Cerebellar cortex (tissue), 1 donor: Measurements from ENCODE around the gene PAPSS1.
"Not testable (repeated sequence)": the region's sequence is repeated elsewhere in the genome, so short reads cannot be mapped to it uniquely, and the experiment has no call there.

Experiments used
- DNase-seq: peaks from one replicate; pipeline ENCODE4 v3.0.0-alpha.2; 2015; ENCODE audit warnings: low spot score

The PAPSS1 gene

GRCh38 chr4:107726131-107726925, 6.3 kb upstream of the PAPSS1 start:
- DNase-seq: not testable (repeated sequence)

- no peak for DNase-seq
Observed at GRCh38 chr4:107725281-107725859, 5.3 kb upstream of the PAPSS1 start.

- not testable (repeated sequence) for DNase-seq
Observed at GRCh38 chr4:107723331-107723730, 3.3 kb upstream of the PAPSS1 start.

- DNase-seq: no peak
Observed at GRCh38 chr4:107721436-107722100, 1.5 kb upstream of the PAPSS1 start.

- peak; percentile 59 for DNase-seq
Observed at GRCh38 chr4:107719207-107719921, 670 bp downstream of the PAPSS1 start.

GRCh38 chr4:107718351-107718965, 1.6 kb downstream of the PAPSS1 start:
- no peak for DNase-seq

- DNase-seq: no peak
Observed at GRCh38 chr4:107714256-107714655, 5.8 kb downstream of the PAPSS1 start.

- DNase-seq: no peak
Observed at GRCh38 chr4:107712236-107712635, 7.8 kb downstream of the PAPSS1 start.

- DNase-seq: no peak
Observed at GRCh38 chr4:107711831-107712230, 8.2 kb downstream of the PAPSS1 start.

GRCh38 chr4:107710493-107711459, 9.3 kb downstream of the PAPSS1 start:
- no peak for DNase-seq

- DNase-seq: no peak
Observed at GRCh38 chr4:107709916-107710315, 10.1 kb downstream of the PAPSS1 start.

- no peak for DNase-seq
Observed at GRCh38 chr4:107708225-107708624, 11.8 kb downstream of the PAPSS1 start.

GRCh38 chr4:107705742-107706556, 14.1 kb downstream of the PAPSS1 start:
- DNase-seq: no peak

GRCh38 chr4:107701565-107701964, 18.5 kb downstream of the PAPSS1 start:
- DNase-seq: no peak

GRCh38 chr4:107699466-107700206, 20.4 kb downstream of the PAPSS1 start:
- no peak for DNase-seq

GRCh38 chr4:107696187-107696586, 23.8 kb downstream of the PAPSS1 start:
- not testable (repeated sequence) for DNase-seq

- DNase-seq: no peak
Observed at GRCh38 chr4:107693132-107693531, 26.9 kb downstream of the PAPSS1 start.

GRCh38 chr4:107692202-107692601, 27.8 kb downstream of the PAPSS1 start:
- DNase-seq: no peak

GRCh38 chr4:107691378-107691777, 28.7 kb downstream of the PAPSS1 start:
- no peak for DNase-seq
